Measurements from ENCODE around the gene TMPRSS6. TPM values are rescaled to one million over a fixed set of nuclear protein-coding genes. Genes with fewer than 3 reads are reported as not detected.

Gene TMPRSS6
- total and polyA plus RNA-seq, 2 donors (not counting 1 experiment from before 2014, with no cell fraction given): not detected

DNA sequence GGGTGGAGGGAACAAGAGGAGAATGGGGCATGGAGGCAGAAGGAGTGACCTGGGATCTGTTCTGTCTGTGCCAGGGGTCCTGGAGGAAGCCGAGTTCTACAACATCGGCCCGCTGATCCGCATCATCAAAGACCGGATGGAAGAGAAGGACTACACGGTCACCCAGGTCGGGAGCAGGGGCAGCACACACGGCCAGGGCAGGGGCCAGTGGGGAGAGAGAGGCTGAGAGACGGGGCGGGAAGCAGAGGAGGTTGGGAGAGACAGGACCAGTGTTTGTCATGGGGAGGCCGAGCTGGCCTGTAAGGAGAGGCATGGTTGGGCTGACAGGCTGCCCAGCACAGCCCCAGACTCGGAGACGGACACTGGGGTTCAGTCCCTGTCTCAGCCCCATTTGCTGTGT lies 53.3 kb downstream of the TMPRSS6 start:
- H4K20me1 ChIP-seq (ENCODE audit: control insufficient read depth, extremely low read depth, insufficient read depth, low read length): no peaks in the 10 kb centered on the region
- H3K9me3 ChIP-seq (ENCODE audit: control insufficient read depth, insufficient read depth, low read depth, low read length): no peaks in the 10 kb centered on the region
- H2AFZ ChIP-seq (ENCODE audit: low read length): no peak overlapping the region
- DNase-seq (ENCODE audit: low read depth in 2 of 2): no peak
- TF ChIP-seq EZH2 (IDR thresholded peaks at IDR 0.05; ENCODE audit: low read length, missing control alignments): no peak
- TF ChIP-seq, protein P1, sequence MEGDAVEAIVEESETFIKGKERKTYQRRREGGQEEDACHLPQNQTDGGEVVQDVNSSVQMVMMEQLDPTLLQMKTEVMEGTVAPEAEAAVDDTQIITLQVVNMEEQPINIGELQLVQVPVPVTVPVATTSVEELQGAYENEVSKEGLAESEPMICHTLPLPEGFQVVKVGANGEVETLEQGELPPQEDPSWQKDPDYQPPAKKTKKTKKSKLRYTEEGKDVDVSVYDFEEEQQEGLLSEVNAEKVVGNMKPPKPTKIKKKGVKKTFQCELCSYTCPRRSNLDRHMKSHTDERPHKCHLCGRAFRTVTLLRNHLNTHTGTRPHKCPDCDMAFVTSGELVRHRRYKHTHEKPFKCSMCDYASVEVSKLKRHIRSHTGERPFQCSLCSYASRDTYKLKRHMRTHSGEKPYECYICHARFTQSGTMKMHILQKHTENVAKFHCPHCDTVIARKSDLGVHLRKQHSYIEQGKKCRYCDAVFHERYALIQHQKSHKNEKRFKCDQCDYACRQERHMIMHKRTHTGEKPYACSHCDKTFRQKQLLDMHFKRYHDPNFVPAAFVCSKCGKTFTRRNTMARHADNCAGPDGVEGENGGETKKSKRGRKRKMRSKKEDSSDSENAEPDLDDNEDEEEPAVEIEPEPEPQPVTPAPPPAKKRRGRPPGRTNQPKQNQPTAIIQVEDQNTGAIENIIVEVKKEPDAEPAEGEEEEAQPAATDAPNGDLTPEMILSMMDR (conservative IDR thresholded peaks at IDR 0.05 in 1 of 2, IDR thresholded peaks at IDR 0.05 in 1 of 2; ENCODE audit: low read depth in 1 of 2, low read length in 2 of 2): no peak
- H3K9ac ChIP-seq (ENCODE audit: insufficient read depth, low read length): no peak overlapping the region
- H3K4me3 ChIP-seq (replicated peaks in 1 of 4; ENCODE audit: control extremely low read depth in 1 of 4, insufficient read depth in 1 of 4, low read depth in 3 of 4, low read length in 4 of 4): no peak overlapping the region
- no peak overlapping the region for H3K4me2 ChIP-seq (ENCODE audit: extremely low read depth, insufficient read depth, low read length)
- no peak overlapping the region for H3K27ac ChIP-seq (ENCODE audit: insufficient read depth, low read length)
- H3K4me1 ChIP-seq (ENCODE audit: control insufficient read depth, extremely low read depth, insufficient read depth, low read length): peaks cover 4% of the 10 kb centered on the region
- peaks cover 2% of the 10 kb centered on the region for H3K36me3 ChIP-seq (ENCODE audit: control insufficient read depth, insufficient read depth, low read length)
- no peaks in the 10 kb centered on the region for H3K27me3 ChIP-seq (ENCODE audit: control insufficient read depth, insufficient read depth, low read length)
- H3K79me2 ChIP-seq (ENCODE audit: control insufficient read depth, insufficient read depth, low read length): no peaks in the 10 kb centered on the region

DNA sequence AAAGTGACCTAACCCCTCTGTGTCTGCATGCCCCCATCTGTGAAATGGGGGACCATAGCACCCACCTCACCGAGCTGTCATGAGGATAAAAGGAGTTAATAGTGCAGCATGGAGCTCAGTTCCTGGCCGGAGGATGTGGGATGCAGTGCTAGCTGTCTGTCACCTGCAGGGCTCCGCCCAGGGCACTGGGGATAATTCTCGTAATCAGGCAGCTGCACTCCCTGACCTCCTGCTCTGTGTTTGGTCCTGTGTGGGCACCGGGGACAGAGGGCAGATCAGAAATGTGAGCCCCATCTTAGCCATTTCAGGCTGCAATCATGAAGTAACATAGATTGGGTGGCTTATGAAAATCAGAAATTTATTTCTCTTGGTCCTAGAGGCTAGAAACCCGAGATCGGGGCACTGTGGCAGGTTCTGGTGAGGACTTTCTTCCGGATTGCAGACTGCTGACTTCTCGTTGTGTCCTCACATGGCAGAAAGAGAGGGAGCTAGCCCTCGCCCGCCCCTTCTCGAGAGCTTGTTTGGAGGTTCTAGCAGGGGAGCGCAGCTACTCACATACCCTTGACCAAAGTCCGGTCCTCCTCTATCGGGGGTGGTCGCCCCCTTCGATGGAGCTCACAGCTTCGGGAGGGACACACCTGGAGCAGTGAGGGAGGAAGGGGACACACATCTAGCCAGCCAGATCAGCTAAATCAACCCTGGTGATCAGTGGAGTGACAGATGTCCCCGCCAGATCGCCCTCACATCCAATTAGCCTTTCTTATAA lies 54.7 kb downstream of the TMPRSS6 start:
- Histone ChIP-seq H3K27me3 (ENCODE audit: control insufficient read depth, insufficient read depth, low read length) (no peaks in the 10 kb centered on the region), H3K4me3 (replicated peaks in 1 of 4; ENCODE audit: control extremely low read depth in 1 of 4, insufficient read depth in 1 of 4, low read depth in 3 of 4, low read length in 4 of 4) (no peak overlapping the region), H3K9me3 (ENCODE audit: control insufficient read depth, insufficient read depth, low read depth, low read length) (no peaks in the 10 kb centered on the region), H3K27ac (ENCODE audit: insufficient read depth, low read length) (no peak overlapping the region), H2AFZ (ENCODE audit: low read length) (no peak overlapping the region), H3K36me3 (ENCODE audit: control insufficient read depth, insufficient read depth, low read length) (peaks cover 2% of the 10 kb centered on the region), H4K20me1 (ENCODE audit: control insufficient read depth, extremely low read depth, insufficient read depth, low read length) (no peaks in the 10 kb centered on the region), H3K4me2 (ENCODE audit: extremely low read depth, insufficient read depth, low read length) (no peak overlapping the region), H3K9ac (ENCODE audit: insufficient read depth, low read length) (no peak overlapping the region), H3K4me1 (ENCODE audit: control insufficient read depth, extremely low read depth, insufficient read depth, low read length) (peaks cover 4% of the 10 kb centered on the region), H3K79me2 (ENCODE audit: control insufficient read depth, insufficient read depth, low read length) (no peaks in the 10 kb centered on the region)
- no peak for DNase-seq (ENCODE audit: low read depth in 2 of 2)
- no peak for TF ChIP-seq EZH2 (IDR thresholded peaks at IDR 0.05; ENCODE audit: low read length, missing control alignments)
- TF ChIP-seq, protein P1 (conservative IDR thresholded peaks at IDR 0.05 in 1 of 2, IDR thresholded peaks at IDR 0.05 in 1 of 2; ENCODE audit: low read depth in 1 of 2, low read length in 2 of 2): no peak

DNA sequence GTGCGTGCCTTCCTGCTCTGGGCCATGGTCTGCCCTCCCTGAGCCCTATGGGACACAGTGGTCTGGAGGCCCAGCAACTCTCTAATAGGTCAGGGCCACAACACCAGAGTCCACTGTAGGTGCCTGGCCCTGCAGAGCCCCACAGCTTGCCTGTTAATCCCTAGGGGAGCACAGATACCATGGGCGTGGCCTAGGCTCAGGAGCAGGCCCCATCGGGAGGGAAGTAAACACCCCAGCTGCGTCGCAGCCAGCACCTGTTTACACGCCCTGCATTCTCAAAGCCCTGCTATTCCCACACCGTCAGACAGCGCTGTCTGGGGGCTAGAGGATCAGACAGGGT lies 55.5 kb downstream of the TMPRSS6 start:
- Histone ChIP-seq H3K36me3 (ENCODE audit: control insufficient read depth, insufficient read depth, low read length) (peaks cover 2% of the 10 kb centered on the region), H4K20me1 (ENCODE audit: control insufficient read depth, extremely low read depth, insufficient read depth, low read length) (no peaks in the 10 kb centered on the region), H3K4me3 (replicated peaks in 1 of 4; ENCODE audit: control extremely low read depth in 1 of 4, insufficient read depth in 1 of 4, low read depth in 3 of 4, low read length in 4 of 4) (no peak overlapping the region), H3K27me3 (ENCODE audit: control insufficient read depth, insufficient read depth, low read length) (no peaks in the 10 kb centered on the region), H2AFZ (ENCODE audit: low read length) (no peak overlapping the region), H3K9ac (ENCODE audit: insufficient read depth, low read length) (no peak overlapping the region), H3K79me2 (ENCODE audit: control insufficient read depth, insufficient read depth, low read length) (no peaks in the 10 kb centered on the region), H3K9me3 (ENCODE audit: control insufficient read depth, insufficient read depth, low read depth, low read length) (no peaks in the 10 kb centered on the region), H3K4me2 (ENCODE audit: extremely low read depth, insufficient read depth, low read length) (no peak overlapping the region), H3K4me1 (ENCODE audit: control insufficient read depth, extremely low read depth, insufficient read depth, low read length) (peaks cover 4% of the 10 kb centered on the region), H3K27ac (ENCODE audit: insufficient read depth, low read length) (no peak overlapping the region)
- no peak for DNase-seq (ENCODE audit: low read depth in 2 of 2)
- no peak for TF ChIP-seq EZH2 (IDR thresholded peaks at IDR 0.05; ENCODE audit: low read length, missing control alignments)
- TF ChIP-seq, protein P1 (conservative IDR thresholded peaks at IDR 0.05 in 1 of 2, IDR thresholded peaks at IDR 0.05 in 1 of 2; ENCODE audit: low read depth in 1 of 2, low read length in 2 of 2): no peak
